Measurements from ENCODE around the gene KAZN.

- TF ChIP-seq, protein P1, sequence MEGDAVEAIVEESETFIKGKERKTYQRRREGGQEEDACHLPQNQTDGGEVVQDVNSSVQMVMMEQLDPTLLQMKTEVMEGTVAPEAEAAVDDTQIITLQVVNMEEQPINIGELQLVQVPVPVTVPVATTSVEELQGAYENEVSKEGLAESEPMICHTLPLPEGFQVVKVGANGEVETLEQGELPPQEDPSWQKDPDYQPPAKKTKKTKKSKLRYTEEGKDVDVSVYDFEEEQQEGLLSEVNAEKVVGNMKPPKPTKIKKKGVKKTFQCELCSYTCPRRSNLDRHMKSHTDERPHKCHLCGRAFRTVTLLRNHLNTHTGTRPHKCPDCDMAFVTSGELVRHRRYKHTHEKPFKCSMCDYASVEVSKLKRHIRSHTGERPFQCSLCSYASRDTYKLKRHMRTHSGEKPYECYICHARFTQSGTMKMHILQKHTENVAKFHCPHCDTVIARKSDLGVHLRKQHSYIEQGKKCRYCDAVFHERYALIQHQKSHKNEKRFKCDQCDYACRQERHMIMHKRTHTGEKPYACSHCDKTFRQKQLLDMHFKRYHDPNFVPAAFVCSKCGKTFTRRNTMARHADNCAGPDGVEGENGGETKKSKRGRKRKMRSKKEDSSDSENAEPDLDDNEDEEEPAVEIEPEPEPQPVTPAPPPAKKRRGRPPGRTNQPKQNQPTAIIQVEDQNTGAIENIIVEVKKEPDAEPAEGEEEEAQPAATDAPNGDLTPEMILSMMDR (IDR thresholded peaks at IDR 0.05; ENCODE audit: low read length): no peak
- no peak for TF ChIP-seq EZH2 (optimal IDR thresholded peaks at IDR 0.05; ENCODE audit: low read depth, low read length)
- no peak for TF ChIP-seq EZH2phosphoT487 (IDR thresholded peaks at IDR 0.05; ENCODE audit: low read length)
Measured at GRCh38 chr1:14743368-14743767, 144.9 kb downstream of the KAZN start.

Measured in MM.1S (cell line).